GM12865 (cell line): Measurements from ENCODE around the gene TCN1.

Experiments used
- DNase-seq: peaks from one replicate; pipeline ENCODE4 v3.0.0; 2010; ENCODE audit warnings: low read depth
- H3K4me3 ChIP-seq: 2 replicates; pipeline ENCODE4 v1.5.1; 2011; ENCODE audit warnings: mild to moderate bottlenecking, low read depth, low read length, control low read depth
- CTCF ChIP-seq: IDR thresholded peaks from 2 replicates; pipeline ENCODE4 v1.5.1; 2011; ENCODE audit warnings: low read length, control low read depth, low read depth, inconsistent platforms; ENCODE audit not compliant: insufficient read depth; ENCODE audit errors: missing control alignments

Gene TCN1

DNA sequence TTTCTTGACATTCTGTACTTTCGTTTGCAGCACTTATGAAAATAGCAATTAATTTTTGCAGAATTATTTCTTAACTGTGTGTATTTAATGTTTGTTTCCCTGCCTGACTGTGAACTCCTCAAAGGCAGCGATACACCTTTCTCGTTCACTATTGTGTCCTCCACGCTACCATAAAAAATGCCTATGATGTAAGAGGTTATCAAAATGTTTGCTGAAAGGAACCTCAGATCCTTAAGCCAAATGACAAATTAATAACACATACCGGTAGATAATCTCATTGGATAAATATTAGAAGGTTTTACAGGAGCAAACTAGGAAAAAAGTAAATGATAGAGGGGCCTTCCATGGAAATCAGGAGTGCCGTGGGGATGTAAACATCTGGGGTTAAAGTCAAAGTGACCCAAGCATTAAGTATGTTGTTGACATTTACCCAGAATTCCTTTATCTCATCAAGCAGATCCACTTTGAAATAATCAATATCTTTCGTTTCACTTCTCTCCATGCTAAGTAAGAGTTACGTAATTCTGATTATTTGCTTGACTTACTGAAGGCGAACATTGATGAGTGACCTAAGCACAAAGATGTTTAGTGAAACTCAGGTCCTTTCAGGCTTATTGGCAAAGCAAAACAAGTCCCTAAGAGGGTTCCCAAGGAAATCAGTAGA lies 9.7 kb upstream of the TCN1 start:
- no peak overlapping the region for H3K4me3 ChIP-seq
- TF ChIP-seq CTCF = no peak
- no peak for DNase-seq

- no peak overlapping the region for H3K4me3 ChIP-seq
- TF ChIP-seq CTCF = no peak
- no peak for DNase-seq
These were observed 5.8 kb upstream of the TCN1 start for GRCh38 chr11:59872076-59872475.

DNA sequence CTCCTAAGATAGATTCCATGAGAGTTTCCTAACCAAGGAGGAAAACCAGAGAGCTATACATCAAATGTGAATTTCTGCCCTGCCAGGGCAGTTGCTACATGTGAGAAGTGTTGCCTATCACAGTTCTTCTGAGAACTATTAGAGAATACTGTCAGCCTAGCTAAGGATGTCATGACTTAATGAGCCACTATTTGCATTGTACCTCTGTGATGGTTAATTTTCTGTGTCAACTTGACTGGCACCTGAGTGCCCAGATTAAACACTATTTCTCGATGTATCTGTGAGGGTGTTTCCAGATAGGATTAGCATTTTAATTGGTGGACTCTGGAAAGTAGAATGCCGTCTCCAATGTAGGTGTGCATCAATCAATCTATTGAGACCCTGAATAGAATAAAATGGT lies 1.7 kb upstream of the TCN1 start:
- no peak for TF ChIP-seq CTCF
- DNase-seq = no peak
- H3K4me3 ChIP-seq = no peak overlapping the region

- DNase-seq = no peak
- no peak overlapping the region for H3K4me3 ChIP-seq
- TF ChIP-seq CTCF = no peak
These were observed 549 bp upstream of the TCN1 start for GRCh38 chr11:59866836-59867235.

DNA sequence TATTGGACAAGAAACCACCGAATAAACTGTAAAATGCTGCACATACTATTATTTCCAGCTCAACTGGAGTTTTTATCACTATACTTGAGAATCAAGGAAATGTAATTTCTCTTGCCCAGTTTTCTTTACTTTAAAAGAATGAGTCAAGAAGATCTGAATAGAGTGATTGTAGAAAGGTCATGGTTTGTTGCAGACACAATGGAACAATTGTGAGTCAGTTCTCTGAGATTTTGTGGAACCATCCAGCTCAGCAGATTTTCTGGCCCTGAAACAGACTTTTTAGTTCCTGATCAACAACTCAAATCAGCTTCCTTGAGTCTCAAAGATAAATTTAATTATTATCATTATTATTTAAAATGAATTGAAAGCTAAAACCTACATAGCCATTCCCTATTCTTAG lies 1.3 kb downstream of the TCN1 start:
- no peak for TF ChIP-seq CTCF
- H3K4me3 ChIP-seq = no peak overlapping the region
- no peak for DNase-seq

DNA sequence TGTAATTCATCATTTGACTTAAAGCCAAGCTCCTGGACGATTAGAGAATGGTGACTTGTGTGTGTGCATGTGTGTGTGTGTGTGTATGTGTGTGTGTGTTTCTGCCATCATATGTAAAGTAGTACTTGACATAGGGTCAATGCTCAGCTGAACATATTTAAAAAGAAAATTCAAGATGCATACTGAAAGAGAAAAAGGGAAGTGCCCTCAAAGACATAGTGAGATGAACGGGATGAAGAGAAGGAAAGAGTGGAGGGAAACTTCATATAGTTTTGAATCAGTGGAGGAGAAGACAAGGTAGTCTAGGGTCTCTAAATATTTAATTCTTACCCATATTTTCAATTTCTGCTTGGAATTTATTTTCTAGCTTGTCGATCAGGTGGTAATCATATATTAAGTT lies 4.0 kb downstream of the TCN1 start:
- H3K4me3 ChIP-seq = no peak overlapping the region
- no peak for TF ChIP-seq CTCF
- DNase-seq = no peak

GRCh38 chr11:59859673-59860072 lies 6.6 kb downstream of the TCN1 start:
- no peak for TF ChIP-seq CTCF
- DNase-seq = no peak
- H3K4me3 ChIP-seq = no peak overlapping the region
